ENCODE results near the gene DCXR.

DNA sequence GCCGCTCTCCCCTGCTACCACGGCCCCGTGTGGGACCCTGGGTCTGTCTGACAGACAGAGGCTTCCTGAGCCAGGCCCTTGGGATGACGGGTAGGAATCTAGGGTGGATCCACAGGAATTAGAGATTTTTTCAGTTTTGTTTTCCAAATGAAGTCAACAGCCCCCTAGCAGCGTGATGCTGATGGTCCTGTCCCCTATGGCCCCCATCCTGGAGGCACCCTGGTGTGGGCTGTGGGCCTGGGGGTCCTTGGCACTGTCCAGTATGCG, 30.3 kb downstream of the DCXR start:
- TF ChIP-seq POLR2A (IDR thresholded peaks at IDR 0.05; ENCODE audit: low read depth, low read length) (no peak), MAZ (IDR thresholded peaks at IDR 0.05; ENCODE audit: borderline replicate concordance, low read depth, low read length) (no peak), BHLHE40 (IDR thresholded peaks at IDR 0.05; ENCODE audit: low read depth, low read length) (no peak), RCOR1 (IDR thresholded peaks at IDR 0.05; ENCODE audit: insufficient replicate concordance, low read length) (no peak), CEBPB (IDR thresholded peaks at IDR 0.05; ENCODE audit: low read depth, low read length) (no peak), SMC3 (IDR thresholded peaks at IDR 0.05; ENCODE audit: low read depth, low read length) (no peak), RFX5 (IDR thresholded peaks at IDR 0.05; ENCODE audit: low read depth, low read length) (no peak), MAFK (IDR thresholded peaks at IDR 0.05; ENCODE audit: low read depth, low read length) (no peak), RAD21 (IDR thresholded peaks at IDR 0.05; ENCODE audit: low read length) (no peak), MXI1 (IDR thresholded peaks at IDR 0.05; ENCODE audit: borderline replicate concordance, low read depth, low read length) (no peak)
- TF ChIP-seq, protein P1, sequence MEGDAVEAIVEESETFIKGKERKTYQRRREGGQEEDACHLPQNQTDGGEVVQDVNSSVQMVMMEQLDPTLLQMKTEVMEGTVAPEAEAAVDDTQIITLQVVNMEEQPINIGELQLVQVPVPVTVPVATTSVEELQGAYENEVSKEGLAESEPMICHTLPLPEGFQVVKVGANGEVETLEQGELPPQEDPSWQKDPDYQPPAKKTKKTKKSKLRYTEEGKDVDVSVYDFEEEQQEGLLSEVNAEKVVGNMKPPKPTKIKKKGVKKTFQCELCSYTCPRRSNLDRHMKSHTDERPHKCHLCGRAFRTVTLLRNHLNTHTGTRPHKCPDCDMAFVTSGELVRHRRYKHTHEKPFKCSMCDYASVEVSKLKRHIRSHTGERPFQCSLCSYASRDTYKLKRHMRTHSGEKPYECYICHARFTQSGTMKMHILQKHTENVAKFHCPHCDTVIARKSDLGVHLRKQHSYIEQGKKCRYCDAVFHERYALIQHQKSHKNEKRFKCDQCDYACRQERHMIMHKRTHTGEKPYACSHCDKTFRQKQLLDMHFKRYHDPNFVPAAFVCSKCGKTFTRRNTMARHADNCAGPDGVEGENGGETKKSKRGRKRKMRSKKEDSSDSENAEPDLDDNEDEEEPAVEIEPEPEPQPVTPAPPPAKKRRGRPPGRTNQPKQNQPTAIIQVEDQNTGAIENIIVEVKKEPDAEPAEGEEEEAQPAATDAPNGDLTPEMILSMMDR (conservative IDR thresholded peaks at IDR 0.05; ENCODE audit: low read depth, low read length) = no peak
- TF ChIP-seq, protein P2, sequence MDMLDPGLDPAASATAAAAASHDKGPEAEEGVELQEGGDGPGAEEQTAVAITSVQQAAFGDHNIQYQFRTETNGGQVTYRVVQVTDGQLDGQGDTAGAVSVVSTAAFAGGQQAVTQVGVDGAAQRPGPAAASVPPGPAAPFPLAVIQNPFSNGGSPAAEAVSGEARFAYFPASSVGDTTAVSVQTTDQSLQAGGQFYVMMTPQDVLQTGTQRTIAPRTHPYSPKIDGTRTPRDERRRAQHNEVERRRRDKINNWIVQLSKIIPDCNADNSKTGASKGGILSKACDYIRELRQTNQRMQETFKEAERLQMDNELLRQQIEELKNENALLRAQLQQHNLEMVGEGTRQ (IDR thresholded peaks at IDR 0.05; ENCODE audit: low read depth, low read length) = no peak
- TF ChIP-seq, protein P3, sequence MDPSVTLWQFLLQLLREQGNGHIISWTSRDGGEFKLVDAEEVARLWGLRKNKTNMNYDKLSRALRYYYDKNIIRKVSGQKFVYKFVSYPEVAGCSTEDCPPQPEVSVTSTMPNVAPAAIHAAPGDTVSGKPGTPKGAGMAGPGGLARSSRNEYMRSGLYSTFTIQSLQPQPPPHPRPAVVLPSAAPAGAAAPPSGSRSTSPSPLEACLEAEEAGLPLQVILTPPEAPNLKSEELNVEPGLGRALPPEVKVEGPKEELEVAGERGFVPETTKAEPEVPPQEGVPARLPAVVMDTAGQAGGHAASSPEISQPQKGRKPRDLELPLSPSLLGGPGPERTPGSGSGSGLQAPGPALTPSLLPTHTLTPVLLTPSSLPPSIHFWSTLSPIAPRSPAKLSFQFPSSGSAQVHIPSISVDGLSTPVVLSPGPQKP (IDR thresholded peaks at IDR 0.05; ENCODE audit: borderline replicate concordance, low read depth, low read length) = no peak

All from IMR-90 (cell line).